Urothelium cell line (cell line): ENCODE data around the gene DDI1.

Experiments used
- DNase-seq: peaks from one replicate; pipeline ENCODE4 v3.0.0; 2011; ENCODE audit warnings: low spot score, mixed read lengths
- FAIRE-seq: peaks from 2 replicates; lab custom pipeline; 2011; peaks lifted over from hg19 to GRCh38; lab: Jason Lieb, UNC

The DDI1 gene

GRCh38 chr11:104036588-104036987 lies at the start of gene DDI1:
Gene DDI1 (plus strand): TSS chr11:104036640. CDS start chr11:104036823, 183 bp downstream.
- no peak for FAIRE-seq
- DNase-seq, result no peak

GRCh38 chr11:103987629-103988594 lies 48.5 kb upstream of the DDI1 start:
- no peak for DNase-seq
- no peak for FAIRE-seq

- DNase-seq (no peak), FAIRE-seq (no peak)
Observed at GRCh38 chr11:103988595-103988969, 47.9 kb upstream of the DDI1 start.

GRCh38 chr11:103993507-103993906 lies 42.9 kb upstream of the DDI1 start:
- DNase-seq (no peak), FAIRE-seq (no peak)

GRCh38 chr11:103994094-103994493 lies 42.3 kb upstream of the DDI1 start:
- FAIRE-seq (no peak), DNase-seq (no peak)

- FAIRE-seq (no peak), DNase-seq (no peak)
Observed at GRCh38 chr11:103994518-103994917, 41.9 kb upstream of the DDI1 start.

- no peak for FAIRE-seq
- DNase-seq, result no peak
Observed at GRCh38 chr11:103995896-103996295, 40.5 kb upstream of the DDI1 start.

GRCh38 chr11:103997082-103997481 lies 39.4 kb upstream of the DDI1 start:
- no peak for DNase-seq

GRCh38 chr11:103998826-103999508 lies 37.5 kb upstream of the DDI1 start:
- no peak for FAIRE-seq
- no peak for DNase-seq

More at GRCh38 chr11:103997082-103997481, 39.4 kb upstream of the DDI1 start:
- FAIRE-seq, result no peak

- FAIRE-seq (no peak), DNase-seq (no peak)
Observed at GRCh38 chr11:104000798-104001197, 35.6 kb upstream of the DDI1 start.

GRCh38 chr11:104001561-104002056 lies 34.8 kb upstream of the DDI1 start:
- no peak for DNase-seq
- FAIRE-seq, result no peak

GRCh38 chr11:104003491-104003890 lies 32.9 kb upstream of the DDI1 start:
- DNase-seq, result no peak
- no peak for FAIRE-seq

GRCh38 chr11:104005234-104005855 lies 31.1 kb upstream of the DDI1 start:
- DNase-seq (no peak), FAIRE-seq (no peak)

- DNase-seq (no peak), FAIRE-seq (no peak)
Observed at GRCh38 chr11:104009744-104010143, 26.7 kb upstream of the DDI1 start.

- FAIRE-seq (no peak), DNase-seq (no peak)
Observed at GRCh38 chr11:104011044-104011443, 25.4 kb upstream of the DDI1 start.

- FAIRE-seq, result no peak
Observed at GRCh38 chr11:104015649-104016415, 20.6 kb upstream of the DDI1 start.

GRCh38 chr11:104024572-104024971 lies 11.9 kb upstream of the DDI1 start:
- FAIRE-seq (no peak), DNase-seq (no peak)

More at GRCh38 chr11:104015649-104016415, 20.6 kb upstream of the DDI1 start:
- no peak for DNase-seq

GRCh38 chr11:104028476-104029263 lies 7.8 kb upstream of the DDI1 start:
- DNase-seq (no peak), FAIRE-seq (no peak)

- DNase-seq (peak; percentile 16), FAIRE-seq (no peak)
Observed at GRCh38 chr11:104033134-104033533, 3.3 kb upstream of the DDI1 start.

GRCh38 chr11:104033561-104033960 lies 2.9 kb upstream of the DDI1 start:
- no peak for DNase-seq
- FAIRE-seq, result no peak
